GM23338 (cell line): ENCODE data around the gene DZIP1. TPM values are rescaled to one million over a fixed set of nuclear protein-coding genes. Genes with fewer than 3 reads are reported as not detected.

Experiments
- ATAC-seq: fragments of 200-7000 bp; cut with Tn5 transposase; 3 replicates; pipeline ENCODE4 v1.9.1; 2020
- DNase-seq: peaks from one replicate; pipeline ENCODE4 v3.0.0-alpha.2; 2015; ENCODE audit warnings: low spot score
- H2AFZ ChIP-seq: fragments of 200-600 bp; sonication (generic); 2 replicates; pipeline ENCODE4 v1.8.0; 2016; ENCODE audit warnings: antibody characterized with exemption, mild to moderate bottlenecking, moderate library complexity
- H3F3A ChIP-seq: fragments of 200-600 bp; sonication (generic); replicated peaks from 2 replicates; pipeline ENCODE4 v1.8.0; 2017; ENCODE audit warnings: antibody characterized with exemption, mixed run types, low read depth
- H3K27ac ChIP-seq: fragments of 200-600 bp; sonication (generic); 2 replicates; pipeline ENCODE4 v1.6.1; 2016; ENCODE audit warnings: low read depth
- H3K27me3 ChIP-seq: fragments of 200-600 bp; sonication (generic); 2 replicates; pipeline ENCODE4 v1.8.0; 2016; ENCODE audit warnings: mild to moderate bottlenecking, mixed run types, moderate library complexity; ENCODE audit not compliant: insufficient read depth
- H3K36me3 ChIP-seq: fragments of 200-600 bp; sonication (generic); 2 replicates; pipeline ENCODE4 v1.8.0; 2016; ENCODE audit warnings: mild to moderate bottlenecking; ENCODE audit not compliant: insufficient read depth
- H3K4me1 ChIP-seq: fragments of 200-600 bp; sonication (generic); 2 replicates; pipeline ENCODE4 v1.8.0; 2016; ENCODE audit warnings: mild to moderate bottlenecking, moderate library complexity; ENCODE audit not compliant: insufficient read depth
- H3K4me2 ChIP-seq: fragments of 200-600 bp; sonication (generic); 2 replicates; pipeline ENCODE4 v1.7.1; 2017; ENCODE audit warnings: mixed run types
- H3K4me3 ChIP-seq: fragments of 200-600 bp; sonication (generic); 2 replicates; pipeline ENCODE4 v1.6.1; 2016; ENCODE audit warnings: mixed run types
- H3K79me2 ChIP-seq: fragments of 200-600 bp; sonication (generic); replicated peaks from 2 replicates; pipeline ENCODE4 v1.8.0; 2017; ENCODE audit warnings: mild to moderate bottlenecking; ENCODE audit not compliant: insufficient read depth
- H3K9me2 ChIP-seq: fragments of 200-600 bp; sonication (generic); 2 replicates; pipeline ENCODE4 v1.8.0; 2017; ENCODE audit not compliant: insufficient read depth
- H4K20me1 ChIP-seq: fragments of 200-600 bp; sonication (generic); replicated peaks from 2 replicates; pipeline ENCODE4 v1.8.0; 2017; ENCODE audit warnings: mild to moderate bottlenecking; ENCODE audit not compliant: insufficient read depth
- H3K27ac Mint-ChIP-seq: 2 replicates; pipeline ENCODE4 v1.8.0; 2020; ENCODE audit warnings: inconsistent platforms, mild to moderate bottlenecking, moderate library complexity, mixed read lengths
- H3K27me3 Mint-ChIP-seq: 3 replicates; pipeline ENCODE4 v1.8.0; 2022; ENCODE audit warnings: low read depth, mild to moderate bottlenecking, moderate library complexity, mixed read lengths, inconsistent platforms; ENCODE audit not compliant: insufficient read depth, poor library complexity
- H3K36me3 Mint-ChIP-seq: 3 replicates; pipeline ENCODE4 v1.8.0; 2021; ENCODE audit warnings: low read depth, mild to moderate bottlenecking, inconsistent platforms, moderate library complexity, mixed read lengths
- H3K4me1 Mint-ChIP-seq: 3 replicates; pipeline ENCODE4 v1.8.0; 2020; ENCODE audit warnings: mild to moderate bottlenecking, inconsistent platforms, mixed read lengths
- H3K4me3 Mint-ChIP-seq: 3 replicates; pipeline ENCODE4 v1.8.0; 2021; ENCODE audit warnings: moderate library complexity, mild to moderate bottlenecking, inconsistent platforms, mixed read lengths
- H3K9me3 Mint-ChIP-seq: 3 replicates; pipeline ENCODE4 v1.8.0; 2020; ENCODE audit warnings: moderate library complexity, mild to moderate bottlenecking, inconsistent platforms, mixed read lengths
- CTCF ChIP-seq, 2 experiments: fragments of 200-600 bp in 1 of 2; sonication (generic) in 1 of 2; conservative IDR thresholded peaks; 2 replicates each; pipeline versions ENCODE4 v1.5.1 to v1.6.1; 2016 to 2017; ENCODE audit warnings: antibody characterized with exemption in 2 of 2, low read depth in 2 of 2, mild to moderate bottlenecking in 2 of 2, moderate library complexity in 1 of 2
- ETS1 ChIP-seq: IDR thresholded peaks from 2 replicates; pipeline ENCODE4 v1.6.1; 2016; ENCODE audit warnings: antibody characterized with exemption
- JUNB ChIP-seq: IDR thresholded peaks from one replicate; pipeline ENCODE4 v1.6.1; 2016; ENCODE audit warnings: antibody characterized with exemption; ENCODE audit not compliant: unreplicated experiment
- NANOG ChIP-seq: IDR thresholded peaks from 2 replicates; pipeline ENCODE4 v1.6.1; 2016; ENCODE audit warnings: antibody characterized with exemption, borderline replicate concordance
- REST ChIP-seq: IDR thresholded peaks from one replicate; pipeline ENCODE4 v1.6.1; 2018; ENCODE audit warnings: antibody characterized with exemption; ENCODE audit not compliant: unreplicated experiment
- ZNF114 ChIP-seq: fragments of 250-450 bp; sonication (Bioruptor Pico); IDR thresholded peaks from 2 replicates; pipeline ENCODE4 v1.5.0; 2020; ENCODE audit warnings: mild to moderate bottlenecking, moderate library complexity
- ZNF462 ChIP-seq: fragments of 250-450 bp; sonication (Bioruptor Pico); IDR thresholded peaks from 2 replicates; pipeline ENCODE4 v1.5.0; 2020; ENCODE audit warnings: mild to moderate bottlenecking, moderate library complexity
- polyA plus RNA-seq: library from polyadenylated mRNA; unstranded; fragments of >200 nt; fragmentation: Nextera tagmentation; extraction: Ambion mirVana; gene quantifications from 2 replicates; pipeline ENCODE4 v1.2.1, GENCODE V29; 2016
- total RNA-seq: library from RNA; depleted of rRNA; stranded (reverse); fragments of >200 nt; shearing (Covaris generic); gene quantifications from 2 replicates; pipeline ENCODE4 v1.2.3, GENCODE V29; 2014

Gene DZIP1
- total and polyA plus RNA-seq, 2 experiments from 2014 or later = 10.6 to 24.2 TPM

GRCh38 chr13:95601216-95601615 is 43.3 kb downstream of the DZIP1 start:
- Mint-ChIP-seq H3K36me3 (peaks cover 18% of the 10 kb centered on the region), H3K4me1 (no peaks in the 10 kb centered on the region), H3K4me3 (no peak overlapping the region), H3K27me3 (peaks cover 3% of the 10 kb centered on the region), H3K9me3 (no peaks in the 10 kb centered on the region; the same call in 2 of the 3 replicates), H3K27ac (no peak overlapping the region)
- Histone ChIP-seq H3K36me3 (no peaks in the 10 kb centered on the region; the same call in 1 of the 2 replicates), H3K9me2 (no peaks in the 10 kb centered on the region; the same call in 1 of the 2 replicates), H3K27ac (no peak overlapping the region), H3K79me2 (no peaks in the 10 kb centered on the region), H4K20me1 (no peaks in the 10 kb centered on the region), H2AFZ (no peak overlapping the region), H3K4me2 (no peak overlapping the region), H3F3A (no peaks in the 10 kb centered on the region), H3K4me1 (no peaks in the 10 kb centered on the region), H3K27me3 (no peaks in the 10 kb centered on the region), H3K4me3 (no peak overlapping the region)
- DNase-seq (no peak), ATAC-seq (no peak)
- TF ChIP-seq ZNF462 (CRISPR knock-in tag) (no peak), REST (no peak), ZNF114 (CRISPR knock-in tag) (no peak), NANOG (no peak), JUNB (no peak), CTCF (conservative IDR thresholded peaks at IDR 0.05; ENCODE audit: low read depth in 2 of 2) (no peak), ETS1 (no peak)
